Large intestine (tissue), 3 donors: Measurements from ENCODE around the gene DLG3. TPM values are rescaled to one million over a fixed set of nuclear protein-coding genes. Genes with fewer than 3 reads are reported as not detected.
A peak's percentile ranks its signal among the peaks of the same experiment; 100 is the strongest.

Experiments
- DNase-seq, 2 donors: peaks; one replicate each; pipeline versions ENCODE4 v3.0.0 to v3.0.0-alpha.2; 2013
- H3K27ac ChIP-seq: one replicate; pipeline ENCODE4 v1.5.1; 2013; ENCODE audit warnings: low read length
- H3K27me3 ChIP-seq: 2 replicates; pipeline ENCODE4 v1.6.1; 2013; ENCODE audit warnings: low read length; ENCODE audit not compliant: control insufficient read depth, insufficient read depth
- H3K36me3 ChIP-seq: 2 replicates; pipeline ENCODE4 v1.6.1; 2013; ENCODE audit warnings: low read length; ENCODE audit not compliant: control insufficient read depth, insufficient read depth
- H3K4me1 ChIP-seq: one replicate; pipeline ENCODE4 v1.6.1; 2013; ENCODE audit warnings: low read length; ENCODE audit not compliant: control insufficient read depth, insufficient read depth
- H3K4me3 ChIP-seq: one replicate; pipeline ENCODE4 v1.5.1; 2013; ENCODE audit warnings: low read length
- H3K9me3 ChIP-seq: one replicate; pipeline ENCODE4 v1.6.1; 2013; ENCODE audit warnings: mild to moderate bottlenecking, low read depth, low read length, moderate library complexity; ENCODE audit not compliant: control insufficient read depth
- WGBS: methylation state at CpG from one replicate; pipeline ENCODE4 v1.1.5; 2013; ENCODE audit warnings: low lambda C conversion rate; ENCODE audit not compliant: insufficient coverage; 5-methylcytosine and 5-hydroxymethylcytosine counted together
- polyA plus RNA-seq: library from polyadenylated mRNA; unstranded; fragments of 120-200 nt; gene quantifications from one replicate; pipeline ENCODE4 v1.2.1, GENCODE V29; 2013

DLG3 gene
- polyA plus RNA-seq, 1 donor, result 37.4 TPM

GRCh38 chrX:70453024-70453618 is 8.5 kb downstream of the DLG3 start:
- no CpG with 5 or more reads among the region's 5 CpGs for WGBS
- Histone ChIP-seq H3K4me3 (peak overlapping the region; percentile 53), H3K27ac (no peak overlapping the region), H3K9me3 (no peaks in the 10 kb centered on the region), H3K27me3 (no peaks in the 10 kb centered on the region), H3K36me3 (no peaks in the 10 kb centered on the region), H3K4me1 (peaks cover 5% of the 10 kb centered on the region)
- DNase-seq, result peak in 1 of 2 donors; percentile 27

GRCh38 chrX:70454441-70455365 is 10.1 kb downstream of the DLG3 start:
- Histone ChIP-seq H3K27me3 (no peaks in the 10 kb centered on the region), H3K4me3 (peak overlapping the region; percentile 80), H3K4me1 (peaks cover 5% of the 10 kb centered on the region), H3K36me3 (no peaks in the 10 kb centered on the region), H3K9me3 (no peaks in the 10 kb centered on the region), H3K27ac (peak overlapping the region; percentile 99)
- WGBS, result 0% methylated on average over 1 of the region's 48 CpGs
- DNase-seq, result peak; percentile 90 to 96

- Histone ChIP-seq H3K9me3 (no peaks in the 10 kb centered on the region), H3K27ac (peak overlapping the region; percentile 99), H3K36me3 (peaks cover 2% of the 10 kb centered on the region), H3K4me1 (peaks cover 5% of the 10 kb centered on the region), H3K4me3 (peak overlapping the region; percentile 80), H3K27me3 (no peaks in the 10 kb centered on the region)
- peak in 1 of 2 donors; percentile 69 for DNase-seq
- WGBS, result no CpG with 5 or more reads among the region's 32 CpGs
Measured at GRCh38 chrX:70455366-70456202, 10.9 kb downstream of the DLG3 start.

GRCh38 chrX:70456256-70456655 is 11.6 kb downstream of the DLG3 start:
- no peaks in the 10 kb centered on the region for H3K9me3 ChIP-seq
- no peak for DNase-seq
- peak overlapping the region; percentile 80 for H3K4me3 ChIP-seq
- H3K4me1 ChIP-seq, result peaks cover 5% of the 10 kb centered on the region
- H3K36me3 ChIP-seq, result peaks cover 2% of the 10 kb centered on the region
- peak overlapping the region; percentile 99 for H3K27ac ChIP-seq
- H3K27me3 ChIP-seq, result no peaks in the 10 kb centered on the region
- no CpG with 5 or more reads among the region's 2 CpGs for WGBS

- Histone ChIP-seq H3K4me3 (no peak overlapping the region), H3K9me3 (no peaks in the 10 kb centered on the region), H3K4me1 (no peaks in the 10 kb centered on the region), H3K36me3 (peaks cover 2% of the 10 kb centered on the region), H3K27me3 (no peaks in the 10 kb centered on the region), H3K27ac (no peak overlapping the region)
- DNase-seq, result no peak
- WGBS, result no CpG with 5 or more reads among the region's 2 CpGs
Measured at GRCh38 chrX:70461026-70461425, 16.4 kb downstream of the DLG3 start.

GRCh38 chrX:70464051-70464450 is 19.4 kb downstream of the DLG3 start:
- DNase-seq, result no peak
- H3K36me3 ChIP-seq, result peaks cover 4% of the 10 kb centered on the region
- H3K4me1 ChIP-seq, result no peaks in the 10 kb centered on the region
- H3K27me3 ChIP-seq, result no peaks in the 10 kb centered on the region
- no peaks in the 10 kb centered on the region for H3K9me3 ChIP-seq
- no peak overlapping the region for H3K27ac ChIP-seq
- no peak overlapping the region for H3K4me3 ChIP-seq

- H3K4me3 ChIP-seq, result no peak overlapping the region
- H3K36me3 ChIP-seq, result peaks cover 2% of the 10 kb centered on the region
- no peaks in the 10 kb centered on the region for H3K27me3 ChIP-seq
- no peaks in the 10 kb centered on the region for H3K4me1 ChIP-seq
- H3K27ac ChIP-seq, result no peak overlapping the region
- H3K9me3 ChIP-seq, result no peaks in the 10 kb centered on the region
- no peak for DNase-seq
Measured at GRCh38 chrX:70466968-70467367, 22.3 kb downstream of the DLG3 start.

GRCh38 chrX:70468709-70469108 is 24.1 kb downstream of the DLG3 start:
- no peak overlapping the region for H3K27ac ChIP-seq
- WGBS, result no CpG with 5 or more reads among the region's 1 CpG
- no peaks in the 10 kb centered on the region for H3K4me1 ChIP-seq
- peaks cover 2% of the 10 kb centered on the region for H3K36me3 ChIP-seq
- no peak overlapping the region for H3K4me3 ChIP-seq
- no peak for DNase-seq
- no peaks in the 10 kb centered on the region for H3K9me3 ChIP-seq
- H3K27me3 ChIP-seq, result no peaks in the 10 kb centered on the region

- Histone ChIP-seq H3K4me3 (no peak overlapping the region), H3K27ac (no peak overlapping the region), H3K4me1 (no peaks in the 10 kb centered on the region), H3K9me3 (no peaks in the 10 kb centered on the region), H3K27me3 (no peaks in the 10 kb centered on the region), H3K36me3 (peaks cover 2% of the 10 kb centered on the region)
- no CpG with 5 or more reads among the region's 3 CpGs for WGBS
- no peak for DNase-seq
Measured at GRCh38 chrX:70470850-70471289, 26.2 kb downstream of the DLG3 start.

GRCh38 chrX:70476166-70476933 is 31.7 kb downstream of the DLG3 start:
- H3K9me3 ChIP-seq, result no peaks in the 10 kb centered on the region
- H3K36me3 ChIP-seq, result peaks cover 5% of the 10 kb centered on the region
- H3K27ac ChIP-seq, result peak overlapping the region; percentile 74
- WGBS, result 40% methylated on average over 1 of the region's 5 CpGs
- no peak for DNase-seq
- H3K4me3 ChIP-seq, result no peak overlapping the region
- H3K4me1 ChIP-seq, result peaks cover 43% of the 10 kb centered on the region
- H3K27me3 ChIP-seq, result no peaks in the 10 kb centered on the region
